T-cell (primary cell): Measurements from ENCODE around the gene ADAMTS17. TPM values are rescaled to one million over a fixed set of nuclear protein-coding genes. Genes with fewer than 3 reads are reported as not detected.

Experiments
- ATAC-seq, 4 experiments: fragments of 200-7000 bp in 3 of 4; fragments of 150-1000 bp in 1 of 4; cut with Tn5 transposase; replicated peaks in 1 of 4; 1 replicate in 3 of 4; 2 replicates in 1 of 4; pipeline ENCODE4 v1.10.0; 2021; ENCODE audit warnings: moderate library complexity in 3 of 4, mild to moderate bottlenecking in 2 of 4, moderate number of reproducible peaks in 1 of 4
- CTCF ChIA-PET, 2 donors: fragments of 300-600 bp; sonication (Branson Sonifier 250); formaldehyde crosslinking; loops; one replicate each; lab custom pipeline; 2022; ENCODE audit warnings: antibody characterized with exemption in 2 of 2; lab: Charles Lee
- POLR2A ChIA-PET, 2 donors: fragments of 300-600 bp; sonication (Branson Sonifier 250); formaldehyde crosslinking; loops; one replicate each; lab custom pipeline; 2022; ENCODE audit warnings: antibody characterized with exemption in 2 of 2; lab: Charles Lee
- DNase-seq, 35 experiments: peaks; one replicate each; pipeline versions ENCODE4 v3.0.0 to v3.0.0-alpha.2; 2013 to 2023
- H3K27ac ChIP-seq: one replicate; pipeline ENCODE4 v1.5.1; 2013; ENCODE audit warnings: low read length
- H3K27me3 ChIP-seq, 2 experiments: replicated peaks in 1 of 2; 1 replicate in 1 of 2; 2 replicates in 1 of 2; pipeline versions ENCODE4 v1.6.1 to v1.7.0; 2013; ENCODE audit warnings: low read length in 1 of 2, mixed read lengths in 1 of 2; ENCODE audit not compliant: control insufficient read depth in 2 of 2, insufficient read depth in 2 of 2; ENCODE audit errors: extremely low read depth in 1 of 2
- H3K36me3 ChIP-seq, 2 donors: 1 replicate in 1 of 2; 2 replicates in 1 of 2; pipeline versions ENCODE4 v1.6.1 to v1.7.0; 2013; ENCODE audit warnings: low read length in 1 of 2; ENCODE audit not compliant: control insufficient read depth in 2 of 2, insufficient read depth in 1 of 2; ENCODE audit errors: extremely low read depth in 1 of 2
- H3K4me1 ChIP-seq, 2 experiments: 1 replicate in 1 of 2; 2 replicates in 1 of 2; pipeline versions ENCODE4 v1.6.1 to v1.7.0; 2013; ENCODE audit warnings: low read length in 2 of 2, mixed read lengths in 1 of 2; ENCODE audit not compliant: insufficient read depth in 2 of 2, control insufficient read depth in 1 of 2; ENCODE audit errors: extremely low read depth in 1 of 2
- H3K4me3 ChIP-seq, 2 donors: 1 replicate in 1 of 2; 2 replicates in 1 of 2; pipeline versions ENCODE4 v1.5.1 to v1.7.0; 2013; ENCODE audit warnings: mild to moderate bottlenecking in 2 of 2, low read length in 1 of 2, moderate library complexity in 1 of 2; ENCODE audit not compliant: control insufficient read depth in 1 of 2; ENCODE audit errors: extremely low read depth in 1 of 2
- H3K9me3 ChIP-seq: 2 replicates; pipeline ENCODE4 v1.7.0; 2013
- H3K27ac Mint-ChIP-seq, 2 donors: one replicate each; pipeline ENCODE4 v1.8.0; 2020 to 2021; ENCODE audit warnings: mild to moderate bottlenecking in 2 of 2, mixed read lengths in 2 of 2
- H3K27me3 Mint-ChIP-seq, 2 donors: one replicate each; pipeline ENCODE4 v1.8.0; 2021 to 2022; ENCODE audit warnings: mixed read lengths in 2 of 2
- H3K36me3 Mint-ChIP-seq: one replicate; pipeline ENCODE4 v1.8.0; 2021; ENCODE audit warnings: mixed read lengths
- H3K4me1 Mint-ChIP-seq, 3 donors: one replicate each; pipeline ENCODE4 v1.8.0; 2020 to 2022; ENCODE audit warnings: mixed read lengths in 3 of 3, mild to moderate bottlenecking in 1 of 3
- H3K4me3 Mint-ChIP-seq, 3 donors: one replicate each; pipeline ENCODE4 v1.8.0; 2020 to 2022; ENCODE audit warnings: mild to moderate bottlenecking in 3 of 3, mixed read lengths in 3 of 3, moderate library complexity in 3 of 3
- H3K9me3 Mint-ChIP-seq, 3 donors: one replicate each; pipeline ENCODE4 v1.8.0; 2020 to 2022; ENCODE audit warnings: mixed read lengths in 3 of 3
- WGBS: methylation state at CpG from one replicate; pipeline ENCODE4 v1.1.5; 2013; ENCODE audit warnings: missing lambda C conversion rate; ENCODE audit not compliant: insufficient coverage; 5-methylcytosine and 5-hydroxymethylcytosine counted together
- total RNA-seq, 35 experiments: library from RNA in 6 of 35; stranded (reverse) in 6 of 35; fragments of 120-200 nt in 1 of 35; gene quantifications; one replicate each; pipeline versions ENCODE4 v1.2.1 to v1.2.4 and lab custom pipeline; 2013 to 2026

The ADAMTS17 gene
- total RNA-seq, 5 donors from 2014 or later (not counting 1 experiment from before 2014, with no cell fraction given), result 8.9 to 17.8 (median 11.6) TPM

GRCh38 chr15:99970891-99971430, 370.8 kb downstream of the ADAMTS17 start:
- no peaks in the 10 kb centered on the region for H3K4me1 ChIP-seq
- peaks cover 0 to 2% of the 10 kb centered on the region in 2 experiments for H3K27me3 ChIP-seq
- no peaks in the 10 kb centered on the region for H3K4me1 Mint-ChIP-seq
- no peaks in the 10 kb centered on the region for H3K9me3 ChIP-seq
- no peak overlapping the region for H3K27ac Mint-ChIP-seq
- DNase-seq (no peak), ATAC-seq (no peak)
- peaks cover 5% of the 10 kb centered on the region for H3K36me3 Mint-ChIP-seq
- no peak overlapping the region for H3K4me3 ChIP-seq
- 75% methylated on average over 8 of the region's 9 CpGs for WGBS
- no peaks in the 10 kb centered on the region for H3K9me3 Mint-ChIP-seq
- no peaks in the 10 kb centered on the region for H3K27me3 Mint-ChIP-seq
- H3K4me3 Mint-ChIP-seq, result no peak overlapping the region
- CTCF ChIA-PET, result no interaction called here
- no peak overlapping the region for H3K27ac ChIP-seq
- no peaks in the 10 kb centered on the region for H3K36me3 ChIP-seq
- POLR2A ChIA-PET, result interaction anchor here in 1 of 2 donors (0.6 kb wide), 1 partner anchor 25 kb away, joined by 3 read pairs; no protein-coding TSS in a partner anchor

DNA sequence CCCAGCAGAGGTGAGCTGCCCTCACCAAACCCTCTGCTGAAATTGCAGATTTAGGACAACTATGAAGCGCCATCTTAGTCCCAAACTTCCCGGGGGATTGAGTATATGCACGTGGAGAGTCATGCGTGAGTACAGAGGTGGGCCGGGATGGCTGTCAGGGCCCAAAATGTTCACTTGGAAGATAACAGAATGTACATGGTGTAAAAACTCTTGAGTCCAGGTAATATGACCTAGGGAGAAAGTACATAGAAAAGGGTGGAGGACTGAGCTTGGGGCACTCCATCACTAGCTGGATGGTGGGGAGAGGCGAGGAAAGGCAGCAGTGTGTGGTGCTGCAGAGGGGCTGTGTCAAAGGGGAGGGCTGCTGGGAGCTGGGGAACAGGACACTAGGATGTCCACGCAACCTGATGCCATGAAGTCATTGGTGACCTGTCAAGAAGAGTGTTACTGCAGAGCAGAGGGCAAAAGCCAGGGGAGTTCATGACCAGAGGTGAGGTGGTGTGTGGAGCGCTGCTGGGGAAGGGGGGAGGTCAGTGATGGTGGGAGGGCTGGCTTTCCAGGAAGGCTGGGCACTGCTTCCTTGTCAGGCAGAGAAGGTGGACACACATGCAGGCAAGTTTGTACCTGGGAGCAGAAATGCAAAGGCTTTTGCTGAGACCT, 372.4 kb downstream of the ADAMTS17 start:
- no peak overlapping the region for H3K27ac Mint-ChIP-seq
- H3K4me1 Mint-ChIP-seq, result no peaks in the 10 kb centered on the region
- no peaks in the 10 kb centered on the region for H3K9me3 Mint-ChIP-seq

DNA sequence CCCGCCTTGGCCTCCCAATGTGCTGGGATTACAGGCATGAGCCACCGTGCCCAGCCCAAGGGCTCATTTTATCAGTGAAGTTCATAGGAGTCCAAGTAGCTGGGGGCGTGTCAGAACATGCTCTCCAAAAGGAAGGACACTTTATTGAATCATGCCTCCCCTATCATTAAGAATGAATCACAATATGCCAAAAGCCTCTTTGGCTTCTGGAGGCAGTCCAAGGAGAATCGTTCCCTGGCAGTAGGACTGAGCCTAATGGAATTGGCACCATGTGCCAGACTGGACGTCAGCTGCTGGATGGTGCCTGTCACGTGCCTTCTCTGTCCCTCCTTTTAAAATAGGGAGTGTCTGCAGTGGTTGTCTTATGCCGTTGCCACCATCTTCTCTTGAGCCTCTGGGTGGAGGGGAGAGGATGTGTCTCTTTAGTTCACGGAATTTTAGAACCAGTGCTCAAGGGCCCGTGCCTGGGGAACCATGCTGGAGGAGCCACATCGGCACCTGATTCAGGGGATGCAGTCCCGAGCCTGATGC, 373.9 kb downstream of the ADAMTS17 start:
- Histone ChIP-seq H3K27ac (no peak overlapping the region), H3K4me1 (no peaks in the 10 kb centered on the region), H3K36me3 (no peaks in the 10 kb centered on the region), H3K27me3 (peaks cover 0 to 2% of the 10 kb centered on the region in 2 experiments), H3K9me3 (no peaks in the 10 kb centered on the region), H3K4me3 (no peak overlapping the region)
- no peaks in the 10 kb centered on the region for H3K36me3 Mint-ChIP-seq
- no peaks in the 10 kb centered on the region for H3K27me3 Mint-ChIP-seq
- ATAC-seq (no peak), DNase-seq (no peak)
- ChIA-PET CTCF (no interaction called here), POLR2A (no interaction called here)
- no peak overlapping the region for H3K27ac Mint-ChIP-seq
- WGBS, result 76% methylated on average over 11 of the region's 11 CpGs
- H3K9me3 Mint-ChIP-seq, result no peaks in the 10 kb centered on the region
- H3K4me1 Mint-ChIP-seq, result no peaks in the 10 kb centered on the region
- H3K4me3 Mint-ChIP-seq, result no peak overlapping the region

More for the DNA sequence above, 372.4 kb downstream of the ADAMTS17 start:
- DNase-seq (no peak), ATAC-seq (no peak)
- Histone ChIP-seq H3K9me3 (no peaks in the 10 kb centered on the region), H3K4me1 (no peaks in the 10 kb centered on the region), H3K36me3 (no peaks in the 10 kb centered on the region), H3K4me3 (no peak overlapping the region), H3K27ac (no peak overlapping the region), H3K27me3 (peaks cover 0 to 2% of the 10 kb centered on the region in 2 experiments)
- Mint-ChIP-seq H3K27me3 (no peaks in the 10 kb centered on the region), H3K4me3 (no peak overlapping the region), H3K36me3 (no peaks in the 10 kb centered on the region)
- ChIA-PET POLR2A (no interaction called here), CTCF (no interaction called here)
- WGBS, result 88% methylated on average over 7 of the region's 8 CpGs

GRCh38 chr15:99966815-99967214, 375.0 kb downstream of the ADAMTS17 start:
- H3K36me3 ChIP-seq, result no peaks in the 10 kb centered on the region
- Mint-ChIP-seq H3K9me3 (no peaks in the 10 kb centered on the region), H3K4me3 (no peak overlapping the region), H3K27ac (no peak overlapping the region), H3K36me3 (no peaks in the 10 kb centered on the region), H3K27me3 (no peaks in the 10 kb centered on the region), H3K4me1 (no peaks in the 10 kb centered on the region)
- 92% methylated on average over 1 of the region's 3 CpGs for WGBS
- ATAC-seq (no peak), DNase-seq (no peak)
- ChIA-PET POLR2A (no interaction called here), CTCF (no interaction called here)
- no peak overlapping the region for H3K27ac ChIP-seq
- H3K9me3 ChIP-seq, result no peaks in the 10 kb centered on the region
- H3K4me1 ChIP-seq, result no peaks in the 10 kb centered on the region
- H3K4me3 ChIP-seq, result no peak overlapping the region
- peaks cover 0 to 2% of the 10 kb centered on the region in 2 experiments for H3K27me3 ChIP-seq

DNA sequence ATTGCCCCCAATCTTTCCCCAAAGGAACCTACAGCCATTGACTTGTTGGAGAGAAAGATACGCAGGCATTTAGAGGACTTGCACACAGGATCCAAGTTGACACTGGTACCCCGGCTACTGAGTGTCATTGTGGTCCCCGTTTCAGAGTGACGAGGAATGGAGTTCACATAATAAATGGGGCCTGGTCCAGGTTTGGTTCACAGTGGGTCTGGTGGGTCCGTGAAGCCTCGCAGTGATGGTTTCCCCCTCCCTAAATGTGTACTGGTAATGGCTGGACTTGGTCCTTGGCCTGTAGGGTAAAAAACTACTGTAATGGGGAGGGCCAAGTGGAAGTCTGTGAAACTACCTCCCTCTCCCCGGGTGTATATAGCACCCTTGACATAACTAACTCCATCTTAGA, 376.4 kb downstream of the ADAMTS17 start:
- no peaks in the 10 kb centered on the region for H3K4me1 ChIP-seq
- Mint-ChIP-seq H3K9me3 (no peaks in the 10 kb centered on the region), H3K27me3 (peaks cover 2 to 6% of the 10 kb centered on the region in 2 donors), H3K27ac (no peak overlapping the region), H3K4me1 (no peaks in the 10 kb centered on the region), H3K36me3 (no peaks in the 10 kb centered on the region), H3K4me3 (no peak overlapping the region)
- peaks cover 0 to 2% of the 10 kb centered on the region in 2 experiments for H3K27me3 ChIP-seq
- H3K27ac ChIP-seq, result no peak overlapping the region
- ChIA-PET POLR2A (no interaction called here), CTCF (no interaction called here)
- no peak for ATAC-seq
- no peak overlapping the region for H3K4me3 ChIP-seq
- H3K36me3 ChIP-seq, result no peaks in the 10 kb centered on the region
- no peaks in the 10 kb centered on the region for H3K9me3 ChIP-seq
- DNase-seq, result no peak
- 90% methylated on average over 4 of the region's 7 CpGs for WGBS

- no peak overlapping the region for H3K27ac Mint-ChIP-seq
- no peak overlapping the region for H3K4me3 Mint-ChIP-seq
- ATAC-seq, result no peak
- Histone ChIP-seq H3K27me3 (peaks cover 0 to 2% of the 10 kb centered on the region in 2 experiments), H3K4me3 (no peak overlapping the region), H3K27ac (no peak overlapping the region), H3K4me1 (no peaks in the 10 kb centered on the region), H3K9me3 (no peaks in the 10 kb centered on the region), H3K36me3 (no peaks in the 10 kb centered on the region)
- no peak for DNase-seq
- H3K9me3 Mint-ChIP-seq, result no peaks in the 10 kb centered on the region
- CTCF ChIA-PET, result no interaction called here
- no peaks in the 10 kb centered on the region for H3K4me1 Mint-ChIP-seq
- 100% methylated on average over 1 of the region's 7 CpGs for whole genome bisulfite sequencing
- peaks cover 9 to 11% of the 10 kb centered on the region in 2 donors for H3K27me3 Mint-ChIP-seq
- no peaks in the 10 kb centered on the region for H3K36me3 Mint-ChIP-seq
- POLR2A ChIA-PET, result no interaction called here
Observed at GRCh38 chr15:99963976-99964375, 377.8 kb downstream of the ADAMTS17 start.
